Measurements from ENCODE around the gene SYPL1. TPM values are rescaled to one million over a fixed set of nuclear protein-coding genes. Genes with fewer than 3 reads are reported as not detected.
A peak's percentile ranks its signal among the peaks of the same experiment; 100 is the strongest.

The SYPL1 gene
- total RNA-seq, 1 experiment from 2014 or later: 39.2 TPM

DNA sequence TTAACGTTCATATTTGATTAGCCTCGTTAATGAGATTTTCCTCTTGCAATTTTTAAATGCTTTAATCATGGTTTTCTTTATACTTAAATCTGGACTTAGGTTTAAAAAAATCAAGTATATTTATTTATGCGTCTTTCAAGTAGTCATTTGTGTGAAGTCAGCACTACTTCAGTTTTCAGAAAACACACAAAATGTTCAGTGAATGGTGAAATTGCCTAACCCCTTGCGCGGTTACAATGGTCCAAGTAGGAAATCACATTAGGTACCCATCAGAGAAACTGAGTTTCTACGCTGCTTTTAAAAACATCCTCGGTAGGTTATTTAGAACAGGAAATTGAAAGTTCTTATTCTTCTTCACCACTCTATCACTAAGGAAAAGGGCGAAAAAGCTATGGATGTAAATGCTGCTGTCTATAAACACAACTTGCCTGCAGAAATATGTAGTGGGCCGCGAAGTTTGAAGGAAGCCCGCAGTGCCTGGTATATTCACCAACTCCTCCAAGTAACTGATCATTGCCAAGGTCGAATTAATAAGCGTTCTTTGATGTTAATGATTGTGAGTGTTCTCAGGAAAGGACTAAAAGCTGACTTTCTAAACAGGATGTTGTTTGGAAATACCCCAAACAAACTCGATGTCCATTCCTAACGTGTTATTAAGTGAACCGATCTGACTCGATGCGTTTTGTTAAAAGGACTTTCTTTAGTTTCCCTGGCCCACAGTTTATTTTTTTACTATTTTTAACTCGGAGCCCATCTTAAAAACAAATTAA lies 1.0 kb downstream of the SYPL1 start:
- Histone ChIP-seq H3K4me2 (ENCODE audit: insufficient read depth, insufficient read length, low read length) (peak overlapping the region; percentile 85), H2BK12ac (ENCODE audit: insufficient read length, low read depth, low read length) (no peak overlapping the region), H3K27me3 (ENCODE audit: insufficient read depth, low read length) (no peaks in the 10 kb centered on the region), H2BK15ac (ENCODE audit: low read depth, low read length) (no peak overlapping the region), H4K20me1 (ENCODE audit: control insufficient read depth, insufficient read depth, insufficient read length) (no peaks in the 10 kb centered on the region), H3K23ac (ENCODE audit: insufficient read length, low read depth, low read length) (no peak overlapping the region), H3K56ac (ENCODE audit: insufficient read length, low read depth, low read length) (no peak overlapping the region), H3K9ac (ENCODE audit: extremely low read depth, insufficient read length, low read length) (peak overlapping the region; percentile 85), H3T11ph (ENCODE audit: low read length) (no peak overlapping the region), H3K79me1 (ENCODE audit: insufficient read depth, low read depth, low read length, poor library complexity, severe bottlenecking) (no peaks in the 10 kb centered on the region), H4K8ac (replicated peaks; ENCODE audit: insufficient read length, low read depth, low read length) (no peak overlapping the region), H3K27ac (ENCODE audit: insufficient read length, low read depth, low read length) (no peak overlapping the region), H2BK5ac (ENCODE audit: insufficient read length, low read length) (no peak overlapping the region), H2BK120ac (ENCODE audit: low read depth, low read length, poor library complexity, severe bottlenecking) (no peak overlapping the region), H2AFZ (ENCODE audit: low read length) (no peak overlapping the region), H3K4ac (ENCODE audit: low read depth, low read length) (no peak overlapping the region), H4K5ac (ENCODE audit: insufficient read length, low read depth, low read length) (no peak overlapping the region), H2AK5ac (ENCODE audit: insufficient read length, low read length) (no peak overlapping the region), H3K79me2 (ENCODE audit: insufficient read depth, low read length) (no peaks in the 10 kb centered on the region; the same call in none of the 2 replicates), H3K14ac (ENCODE audit: insufficient read depth, low read length) (no peak overlapping the region), H2BK20ac (ENCODE audit: low read depth, low read length, poor library complexity, severe bottlenecking) (no peak overlapping the region), H3K4me1 (ENCODE audit: insufficient read depth, low read length) (peaks cover 10% of the 10 kb centered on the region), H4K91ac (ENCODE audit: insufficient read length, low read depth, low read length) (no peak overlapping the region), H3K23me2 (ENCODE audit: insufficient read length, low read depth, low read length, poor library complexity, severe bottlenecking) (peaks cover 4% of the 10 kb centered on the region), H3K18ac (ENCODE audit: insufficient read length, low read depth, low read length) (no peak overlapping the region), H3K9me3 (ENCODE audit: control insufficient read depth, low read depth, low read length) (no peaks in the 10 kb centered on the region)
- DNase-seq: no peak
- H3K27ac Mint-ChIP-seq: peak overlapping the region in 2 of 3 experiments; percentile 9 to 19; a peak in 4 of 7 replicates
- no CpG with 5 or more reads among the region's 19 CpGs for WGBS (ENCODE audit: extremely low coverage, insufficient read length, low lambda C conversion rate)
- peaks cover 37 to 45% of the 10 kb centered on the region in 2 experiments for H3K4me1 Mint-ChIP-seq
- H3K36me3 Mint-ChIP-seq (ENCODE audit: insufficient read depth in 1 of 3, low read depth in 3 of 3): no peaks in the 10 kb centered on the region; a peak in 2 of 7 replicates
- H3K9me3 Mint-ChIP-seq: no peaks in the 10 kb centered on the region
- TF ChIP-seq, protein P1, sequence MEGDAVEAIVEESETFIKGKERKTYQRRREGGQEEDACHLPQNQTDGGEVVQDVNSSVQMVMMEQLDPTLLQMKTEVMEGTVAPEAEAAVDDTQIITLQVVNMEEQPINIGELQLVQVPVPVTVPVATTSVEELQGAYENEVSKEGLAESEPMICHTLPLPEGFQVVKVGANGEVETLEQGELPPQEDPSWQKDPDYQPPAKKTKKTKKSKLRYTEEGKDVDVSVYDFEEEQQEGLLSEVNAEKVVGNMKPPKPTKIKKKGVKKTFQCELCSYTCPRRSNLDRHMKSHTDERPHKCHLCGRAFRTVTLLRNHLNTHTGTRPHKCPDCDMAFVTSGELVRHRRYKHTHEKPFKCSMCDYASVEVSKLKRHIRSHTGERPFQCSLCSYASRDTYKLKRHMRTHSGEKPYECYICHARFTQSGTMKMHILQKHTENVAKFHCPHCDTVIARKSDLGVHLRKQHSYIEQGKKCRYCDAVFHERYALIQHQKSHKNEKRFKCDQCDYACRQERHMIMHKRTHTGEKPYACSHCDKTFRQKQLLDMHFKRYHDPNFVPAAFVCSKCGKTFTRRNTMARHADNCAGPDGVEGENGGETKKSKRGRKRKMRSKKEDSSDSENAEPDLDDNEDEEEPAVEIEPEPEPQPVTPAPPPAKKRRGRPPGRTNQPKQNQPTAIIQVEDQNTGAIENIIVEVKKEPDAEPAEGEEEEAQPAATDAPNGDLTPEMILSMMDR (conservative IDR thresholded peaks at IDR 0.05): no peak
- H3K27me3 Mint-ChIP-seq (ENCODE audit: low read depth): peaks cover 5% of the 10 kb centered on the region
- H3K4me3 Mint-ChIP-seq: peak overlapping the region; percentile 83 to 84

All from H9 (cell line).